WTC11 (cell line): ENCODE results near the gene PISD.

Source experiments
- CREB1 ChIP-seq: sonication (generic); formaldehyde crosslinking; IDR thresholded peaks from 2 replicates; pipeline ENCODE4 v1.8.0; 2023; ENCODE audit warnings: mild to moderate bottlenecking, missing genetic modification reagents
- RELA ChIP-seq: sonication (generic); formaldehyde crosslinking; IDR thresholded peaks from 2 replicates; pipeline ENCODE4 v1.8.1; 2022; ENCODE audit warnings: missing genetic modification reagents, mild to moderate bottlenecking, borderline replicate concordance
- ZNF232 ChIP-seq: sonication (generic); formaldehyde crosslinking; IDR thresholded peaks from 2 replicates; pipeline ENCODE4 v1.8.0; 2022; ENCODE audit warnings: mild to moderate bottlenecking, missing genetic modification reagents
- TF ChIP-seq, protein P1 (sequence below): fragments of 200-600 bp; IDR thresholded peaks from 2 replicates; pipeline ENCODE4 v1.8.0; 2022; ENCODE audit warnings: antibody characterized with exemption

GRCh38 chr22:31584804-31585160, 77.2 kb downstream of the PISD start:
- TF ChIP-seq CREB1 (CRISPR knock-in tag): no peak
- TF ChIP-seq RELA: no peak
- TF ChIP-seq, protein P1, sequence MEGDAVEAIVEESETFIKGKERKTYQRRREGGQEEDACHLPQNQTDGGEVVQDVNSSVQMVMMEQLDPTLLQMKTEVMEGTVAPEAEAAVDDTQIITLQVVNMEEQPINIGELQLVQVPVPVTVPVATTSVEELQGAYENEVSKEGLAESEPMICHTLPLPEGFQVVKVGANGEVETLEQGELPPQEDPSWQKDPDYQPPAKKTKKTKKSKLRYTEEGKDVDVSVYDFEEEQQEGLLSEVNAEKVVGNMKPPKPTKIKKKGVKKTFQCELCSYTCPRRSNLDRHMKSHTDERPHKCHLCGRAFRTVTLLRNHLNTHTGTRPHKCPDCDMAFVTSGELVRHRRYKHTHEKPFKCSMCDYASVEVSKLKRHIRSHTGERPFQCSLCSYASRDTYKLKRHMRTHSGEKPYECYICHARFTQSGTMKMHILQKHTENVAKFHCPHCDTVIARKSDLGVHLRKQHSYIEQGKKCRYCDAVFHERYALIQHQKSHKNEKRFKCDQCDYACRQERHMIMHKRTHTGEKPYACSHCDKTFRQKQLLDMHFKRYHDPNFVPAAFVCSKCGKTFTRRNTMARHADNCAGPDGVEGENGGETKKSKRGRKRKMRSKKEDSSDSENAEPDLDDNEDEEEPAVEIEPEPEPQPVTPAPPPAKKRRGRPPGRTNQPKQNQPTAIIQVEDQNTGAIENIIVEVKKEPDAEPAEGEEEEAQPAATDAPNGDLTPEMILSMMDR: no peak
- no peak for TF ChIP-seq ZNF232 (CRISPR knock-in tag)
